K562 (cell line): ENCODE data around the gene NEURL1. TPM values are rescaled to one million over a fixed set of nuclear protein-coding genes. Genes with fewer than 3 reads are reported as not detected.

Experiments used
- HDAC6 ChIP-seq: IDR thresholded peaks from 2 replicates; pipeline ENCODE4 v1.6.1; 2012; ENCODE audit warnings: low read depth, mild to moderate bottlenecking, control low read depth, inconsistent platforms, low read length, moderate library complexity
- polyA plus RNA-seq, 8 experiments: library from polyadenylated mRNA; depleted of rRNA in 4 of 8; stranded (reverse) in 5 of 8; unstranded in 3 of 8; fragments of >200 nt; fragmentation: Nextera tagmentation in 2 of 8; fragmentation: Illumina TruSeq in 1 of 8; extraction: Ambion mirVana in 2 of 8; extraction: Trizol in 1 of 8; gene quantifications; 2 replicates each; pipeline versions ENCODE4 v1.2.1 to v1.2.3, GENCODE V29; 2011 to 2014; ENCODE audit warnings: inconsistent platforms in 1 of 8, missing spikeins in 1 of 8
- total RNA-seq, 7 experiments: library from RNA; depleted of rRNA in 6 of 7; stranded (reverse); fragments of >200 nt in 6 of 7; fragmentation: Illumina TruSeq in 2 of 7; extraction: Trizol in 2 of 7; gene quantifications; 2 replicates each; pipeline versions ENCODE4 v1.2.1 to v1.2.3, GENCODE V29; 2011 to 2021; ENCODE audit warnings: low replicate concordance in 1 of 7
- TF ChIP-seq, protein P1 (sequence below), 2 experiments: IDR thresholded peaks in 1 of 2; conservative IDR thresholded peaks in 1 of 2; 2 replicates each; pipeline ENCODE4 v1.6.1; 2016; ENCODE audit warnings: low read depth in 2 of 2, mild to moderate bottlenecking in 1 of 2, missing compliant biosample characterization in 1 of 2, missing genetic modification characterization in 1 of 2, moderate library complexity in 1 of 2
- TF ChIP-seq, protein P2 (sequence below): IDR thresholded peaks from 2 replicates; pipeline ENCODE4 v1.6.1; 2011; ENCODE audit warnings: borderline replicate concordance, low read depth, mild to moderate bottlenecking, moderate library complexity, low read length; ENCODE audit not compliant: insufficient read depth, poor library complexity, severe bottlenecking

Gene NEURL1
- total and polyA plus RNA-seq, 9 of the 15 experiments (the other 6 are each of a cell fraction or from before 2014, with no cell fraction given), result 0.01 to 0.45 (median 0.16) TPM; not detected in 5

DNA sequence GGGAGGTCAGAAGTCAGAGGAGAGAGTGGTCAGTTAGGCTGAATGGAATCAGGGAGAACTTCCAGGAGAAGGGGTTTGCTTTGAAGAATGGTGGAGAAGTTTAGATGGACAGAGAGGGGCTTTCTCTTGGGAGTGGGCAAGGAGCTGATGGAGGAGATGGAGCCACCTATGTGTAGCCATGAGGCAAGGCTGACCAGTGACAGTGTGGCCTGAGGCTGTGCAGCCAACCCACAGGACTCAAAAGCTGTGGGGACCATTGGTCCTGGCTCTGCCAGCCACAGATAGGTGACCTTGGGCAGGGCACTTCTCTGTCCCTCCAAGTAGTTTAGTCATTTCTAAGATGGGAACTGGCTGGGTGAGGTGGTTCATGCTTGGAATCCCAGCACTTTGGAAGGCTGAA, 18.7 kb downstream of the NEURL1 start (continued):
- TF ChIP-seq, protein P1, sequence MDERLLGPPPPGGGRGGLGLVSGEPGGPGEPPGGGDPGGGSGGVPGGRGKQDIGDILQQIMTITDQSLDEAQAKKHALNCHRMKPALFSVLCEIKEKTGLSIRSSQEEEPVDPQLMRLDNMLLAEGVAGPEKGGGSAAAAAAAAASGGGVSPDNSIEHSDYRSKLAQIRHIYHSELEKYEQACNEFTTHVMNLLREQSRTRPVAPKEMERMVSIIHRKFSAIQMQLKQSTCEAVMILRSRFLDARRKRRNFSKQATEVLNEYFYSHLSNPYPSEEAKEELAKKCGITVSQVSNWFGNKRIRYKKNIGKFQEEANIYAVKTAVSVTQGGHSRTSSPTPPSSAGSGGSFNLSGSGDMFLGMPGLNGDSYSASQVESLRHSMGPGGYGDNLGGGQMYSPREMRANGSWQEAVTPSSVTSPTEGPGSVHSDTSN (CRISPR knock-in tag; IDR thresholded peaks at IDR 0.05; ENCODE audit: low read depth), result no peak
- TF ChIP-seq, protein P1 (tag; conservative IDR thresholded peaks at IDR 0.05; ENCODE audit: low read depth), result no peak
- TF ChIP-seq, protein P2, sequence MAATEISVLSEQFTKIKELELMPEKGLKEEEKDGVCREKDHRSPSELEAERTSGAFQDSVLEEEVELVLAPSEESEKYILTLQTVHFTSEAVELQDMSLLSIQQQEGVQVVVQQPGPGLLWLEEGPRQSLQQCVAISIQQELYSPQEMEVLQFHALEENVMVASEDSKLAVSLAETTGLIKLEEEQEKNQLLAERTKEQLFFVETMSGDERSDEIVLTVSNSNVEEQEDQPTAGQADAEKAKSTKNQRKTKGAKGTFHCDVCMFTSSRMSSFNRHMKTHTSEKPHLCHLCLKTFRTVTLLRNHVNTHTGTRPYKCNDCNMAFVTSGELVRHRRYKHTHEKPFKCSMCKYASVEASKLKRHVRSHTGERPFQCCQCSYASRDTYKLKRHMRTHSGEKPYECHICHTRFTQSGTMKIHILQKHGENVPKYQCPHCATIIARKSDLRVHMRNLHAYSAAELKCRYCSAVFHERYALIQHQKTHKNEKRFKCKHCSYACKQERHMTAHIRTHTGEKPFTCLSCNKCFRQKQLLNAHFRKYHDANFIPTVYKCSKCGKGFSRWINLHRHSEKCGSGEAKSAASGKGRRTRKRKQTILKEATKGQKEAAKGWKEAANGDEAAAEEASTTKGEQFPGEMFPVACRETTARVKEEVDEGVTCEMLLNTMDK, result no peak
- TF ChIP-seq HDAC6, result no peak
